ENCODE results near the gene ENDOU.
A peak's percentile ranks its signal among the peaks of the same experiment; 100 is the strongest.

The ENDOU gene

GRCh38 chr12:47717443-47718193 lies 7.7 kb downstream of the ENDOU start:
- peak; percentile 92 for TF ChIP-seq CTCF (IDR thresholded peaks at IDR 0.05; ENCODE audit: low read depth, low read length, missing control alignments)
- in situ Hi-C loops (cut with HindIII; ENCODE audit: low sequenced_read_pairs), result loop anchor here (10.0 kb wide), 1 partner anchor 57 kb away; the partner anchor contains the start of gene SLC48A1
- peak; percentile 68 for DNase-seq (ENCODE audit: low read depth)
- no peak overlapping the region for H3K4me3 ChIP-seq (ENCODE audit: low read depth, low read length)

GRCh38 chr12:47717046-47717442 lies 8.2 kb downstream of the ENDOU start:
- H3K4me3 ChIP-seq (ENCODE audit: low read depth, low read length), result no peak overlapping the region
- no peak for DNase-seq (ENCODE audit: low read depth)
- TF ChIP-seq CTCF (IDR thresholded peaks at IDR 0.05; ENCODE audit: low read depth, low read length, missing control alignments), result no peak
- in situ Hi-C loops (cut with HindIII; ENCODE audit: low sequenced_read_pairs), result loop anchor here (10.0 kb wide), 1 partner anchor 58 kb away; the partner anchor contains the start of gene SLC48A1

DNA sequence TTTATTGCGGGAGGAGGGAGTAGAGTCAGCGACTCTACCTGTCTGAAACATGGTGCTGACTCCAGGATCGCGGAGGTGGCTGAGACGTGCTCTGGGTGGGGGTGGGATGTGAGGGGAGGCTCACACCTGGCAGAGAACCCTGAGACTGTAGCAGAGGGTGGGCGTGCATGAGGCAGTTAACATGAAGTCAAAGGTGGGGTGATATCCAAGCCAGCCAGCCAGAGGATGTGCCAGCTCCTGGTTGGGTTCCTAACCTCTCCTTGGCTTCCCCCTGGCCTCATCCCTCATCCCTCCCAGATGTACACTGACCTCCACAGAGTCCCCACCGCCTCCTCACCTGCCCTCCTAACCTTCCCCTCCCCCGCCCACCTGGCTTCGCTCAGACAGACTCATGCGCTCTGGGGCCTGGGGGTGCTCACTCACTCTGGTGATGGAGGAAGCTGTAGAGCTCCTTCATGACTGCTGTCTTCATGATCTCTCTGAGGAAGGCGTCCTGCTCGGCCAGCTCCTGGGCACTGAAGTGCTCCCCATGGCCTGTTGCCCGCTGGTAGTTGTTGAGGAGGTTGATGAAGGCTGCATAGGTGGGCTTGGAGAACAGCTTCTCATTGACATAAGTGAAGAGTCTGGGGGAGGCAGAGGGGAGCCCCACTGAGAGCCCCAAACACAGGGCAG lies 9.3 kb downstream of the ENDOU start:
- in situ Hi-C loops (cut with HindIII; ENCODE audit: low sequenced_read_pairs), result loop anchor here (10.0 kb wide), 1 partner anchor 59 kb away; the partner anchor contains the start of gene SLC48A1
- H3K4me3 ChIP-seq (ENCODE audit: low read depth, low read length), result no peak overlapping the region
- no peak for TF ChIP-seq CTCF (IDR thresholded peaks at IDR 0.05; ENCODE audit: low read depth, low read length, missing control alignments)
- DNase-seq (ENCODE audit: low read depth), result no peak

DNA sequence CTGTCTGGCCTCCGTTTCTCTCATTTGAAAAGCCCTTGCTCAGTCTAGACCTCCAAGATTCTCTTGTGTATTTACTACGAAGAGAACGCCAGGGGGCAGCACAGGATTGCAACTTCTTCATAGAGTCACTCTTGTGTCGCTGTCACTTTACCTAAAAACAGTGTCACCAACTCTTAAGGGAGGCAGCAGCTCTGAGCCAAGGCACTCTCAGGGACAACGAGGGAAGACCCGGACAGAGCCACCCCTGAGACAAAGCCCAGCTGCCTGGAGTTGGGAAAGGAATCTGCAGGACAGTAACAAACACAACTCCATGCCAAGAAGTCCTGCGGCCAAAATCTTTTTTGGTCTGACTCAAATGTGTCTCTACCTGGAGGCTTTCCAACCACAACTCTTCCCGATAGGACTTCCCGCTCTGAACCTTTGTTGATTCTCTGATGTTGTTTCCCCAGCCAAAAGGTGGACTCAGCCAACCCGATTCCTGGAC lies 9.9 kb downstream of the ENDOU start:
- peak; percentile 79 for TF ChIP-seq CTCF (IDR thresholded peaks at IDR 0.05; ENCODE audit: low read depth, low read length, missing control alignments)
- DNase-seq (ENCODE audit: low read depth), result peak; percentile 58
- in situ Hi-C loops (cut with HindIII; ENCODE audit: low sequenced_read_pairs), result loop anchor here (10.0 kb wide), 1 partner anchor 59 kb away; the partner anchor contains the start of gene SLC48A1
- no peak overlapping the region for H3K4me3 ChIP-seq (ENCODE audit: low read depth, low read length)

- in situ Hi-C loops (cut with HindIII; ENCODE audit: low sequenced_read_pairs), result loop anchor here (10.0 kb wide), 1 partner anchor 60 kb away; the partner anchor contains the start of gene SLC48A1
- TF ChIP-seq CTCF (IDR thresholded peaks at IDR 0.05; ENCODE audit: low read depth, low read length, missing control alignments), result no peak
- no peak for DNase-seq (ENCODE audit: low read depth)
- H3K4me3 ChIP-seq (ENCODE audit: low read depth, low read length), result no peak overlapping the region
Observed at GRCh38 chr12:47714826-47715386, 10.4 kb downstream of the ENDOU start.

DNA sequence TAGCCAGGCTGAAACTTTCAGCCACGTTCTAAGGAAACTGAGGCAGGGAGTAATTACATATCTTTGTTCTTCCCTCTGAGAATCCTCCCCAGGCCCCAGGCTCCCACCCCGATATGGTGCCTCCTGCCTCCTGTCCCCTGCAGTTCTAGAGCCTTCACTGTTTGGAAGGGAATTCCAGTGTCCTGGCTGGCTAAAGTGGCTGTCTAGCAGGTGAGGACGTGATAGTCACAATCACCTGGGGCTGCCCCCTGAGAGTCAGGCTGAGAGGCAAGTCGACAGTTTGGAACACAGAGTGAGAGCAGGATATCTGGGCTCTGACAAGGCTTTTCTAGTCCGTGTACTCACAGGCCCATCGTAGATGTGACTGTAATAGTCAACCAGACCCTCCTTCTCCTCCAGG lies 13.1 kb downstream of the ENDOU start:
- no peak overlapping the region for H3K4me3 ChIP-seq (ENCODE audit: low read depth, low read length)
- no peak for TF ChIP-seq CTCF (IDR thresholded peaks at IDR 0.05; ENCODE audit: low read depth, low read length, missing control alignments)
- in situ Hi-C loops (cut with HindIII; ENCODE audit: low sequenced_read_pairs), result loop anchor here (10.0 kb wide), 1 partner anchor 63 kb away; the partner anchor contains the start of gene SLC48A1
- DNase-seq (ENCODE audit: low read depth), result no peak

All from astrocyte of the cerebellum (primary cell).